HG02884 (cell line): ENCODE results near the gene MED15.

Experiments
- ATAC-seq: cut with Tn5 transposase; IDR thresholded peaks from one replicate; pipeline ENCODE4 v1.9.1; 2021; ENCODE audit warnings: mild to moderate bottlenecking, moderate library complexity; ENCODE audit not compliant: unreplicated experiment

MED15 gene

GRCh38 chr22:20509344-20510047 is 2.1 kb downstream of the MED15 start:
- ATAC-seq, result no peak

DNA sequence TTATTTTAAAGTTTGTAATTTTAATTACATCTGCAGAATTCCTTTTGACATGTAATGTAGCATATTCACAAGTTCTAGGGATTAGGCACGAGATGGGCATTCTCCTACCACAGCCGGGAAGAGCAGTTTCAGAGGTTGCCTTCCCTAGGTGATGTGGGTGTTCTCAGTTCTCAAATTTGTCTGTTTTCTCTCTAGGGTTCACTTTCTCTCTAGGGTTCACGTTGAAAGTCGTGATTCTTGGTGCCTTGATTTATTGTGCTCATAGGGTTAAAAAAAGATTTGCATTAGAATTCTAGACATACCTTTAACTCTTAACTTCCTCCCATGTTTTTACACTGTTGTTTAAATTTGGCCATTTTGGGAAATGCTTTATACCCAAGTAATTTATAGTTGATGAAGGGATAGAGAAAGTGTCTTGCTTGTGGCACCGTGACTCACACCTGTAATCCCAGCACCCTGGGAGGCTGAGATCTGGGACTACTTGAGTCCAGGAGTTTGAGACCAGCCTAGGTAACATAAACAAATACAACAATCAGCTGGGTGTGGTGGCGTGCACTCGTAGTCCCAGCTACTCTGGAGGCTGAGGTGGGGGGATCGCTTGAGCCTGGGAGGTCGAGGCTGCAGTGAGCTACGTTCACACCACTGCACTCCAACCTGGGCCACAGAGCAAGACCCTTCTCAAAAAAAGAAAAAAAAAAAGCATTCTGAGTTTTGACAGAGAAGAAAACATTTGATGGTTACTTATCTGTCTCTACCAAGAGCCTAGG is 3.6 kb downstream of the MED15 start:
- ATAC-seq, result no peak

DNA sequence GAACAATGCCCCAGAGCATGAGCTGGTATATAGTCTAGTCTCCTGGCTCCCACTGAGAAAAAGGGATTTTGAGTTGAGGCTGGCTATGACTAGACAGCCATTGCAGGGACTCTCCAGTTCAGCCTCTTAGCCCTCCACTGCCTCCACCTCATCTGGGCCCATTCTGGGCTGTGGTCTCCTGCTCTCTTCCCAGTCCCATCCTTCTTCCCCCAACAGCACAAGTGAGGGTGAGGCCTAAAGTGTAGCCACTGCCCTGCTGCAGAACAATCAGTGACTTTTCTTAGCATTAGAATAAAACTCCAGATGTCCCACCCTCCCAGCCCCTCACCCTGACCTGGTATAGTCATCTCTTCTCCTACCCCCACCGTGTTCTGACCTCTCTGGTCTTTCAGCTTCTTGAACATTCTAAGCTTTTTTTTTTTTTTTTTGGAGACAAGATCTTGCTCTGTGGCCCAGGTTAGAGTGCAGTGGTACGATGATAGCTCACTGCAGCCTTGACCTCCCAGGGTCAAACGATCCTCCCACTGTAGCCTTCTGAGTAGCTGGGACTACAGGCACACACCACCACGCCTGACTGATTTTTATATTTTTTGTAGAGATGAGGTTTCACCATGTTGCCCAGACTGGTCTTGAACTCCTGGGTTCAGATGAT is 4.3 kb downstream of the MED15 start:
- ATAC-seq, result no peak

DNA sequence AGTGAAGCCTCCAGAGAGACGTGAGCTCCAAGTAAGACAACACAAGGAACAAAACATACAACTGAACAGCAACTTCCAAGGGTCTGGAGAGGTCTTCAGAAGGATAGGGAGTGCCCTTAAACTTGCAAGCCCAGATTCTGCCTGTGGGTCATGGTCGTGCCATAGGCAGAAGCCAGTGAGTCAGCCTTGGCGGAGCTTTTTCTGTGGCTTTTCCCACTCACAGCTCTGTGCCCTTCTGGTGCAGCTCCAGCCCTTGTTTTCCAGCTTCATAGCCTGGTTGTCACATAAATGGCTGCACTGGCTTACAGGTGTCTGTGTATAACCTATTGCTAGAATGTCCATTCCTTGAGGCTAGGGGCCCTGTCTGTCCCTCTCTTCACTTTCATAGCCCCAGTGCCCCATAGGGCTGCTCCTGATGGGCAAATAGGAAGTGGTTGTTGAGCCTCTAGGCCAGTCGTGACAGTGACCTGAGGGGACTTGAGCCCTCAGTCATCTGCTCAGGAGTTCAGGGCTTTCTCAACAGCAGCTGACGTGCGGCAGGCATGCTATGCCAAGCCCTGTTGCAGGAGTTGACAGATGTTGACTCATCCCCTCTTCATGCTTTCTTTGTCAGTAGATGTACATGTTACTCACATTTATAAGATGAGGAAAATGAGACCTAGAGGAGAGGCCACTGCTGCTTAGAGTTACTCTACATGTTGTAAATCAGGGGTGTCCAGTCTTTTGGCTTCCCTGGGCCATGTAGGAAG is 7.4 kb downstream of the MED15 start:
- no peak for ATAC-seq

DNA sequence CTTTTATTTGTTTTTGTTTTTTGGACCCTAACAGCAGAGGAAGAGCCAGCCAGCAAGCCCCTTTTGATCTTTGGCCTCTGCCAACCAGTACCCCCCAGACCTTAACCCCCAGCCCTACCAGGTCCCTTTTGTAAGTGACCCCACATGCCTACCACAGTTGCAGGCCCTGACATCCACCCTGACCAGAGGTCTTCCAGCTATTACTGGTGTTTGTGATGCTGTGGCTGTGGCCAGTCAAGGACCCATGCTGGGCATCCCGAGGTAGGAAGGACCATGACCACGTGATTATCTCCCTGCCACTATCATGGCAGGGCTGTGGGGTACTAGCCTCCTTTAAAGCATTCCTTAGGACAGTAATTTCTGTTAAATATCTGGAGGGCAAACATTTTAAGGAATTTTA is 9.0 kb downstream of the MED15 start:
- no peak for ATAC-seq

GRCh38 chr22:20517422-20517821 is 10.0 kb downstream of the MED15 start:
- ATAC-seq, result no peak

DNA sequence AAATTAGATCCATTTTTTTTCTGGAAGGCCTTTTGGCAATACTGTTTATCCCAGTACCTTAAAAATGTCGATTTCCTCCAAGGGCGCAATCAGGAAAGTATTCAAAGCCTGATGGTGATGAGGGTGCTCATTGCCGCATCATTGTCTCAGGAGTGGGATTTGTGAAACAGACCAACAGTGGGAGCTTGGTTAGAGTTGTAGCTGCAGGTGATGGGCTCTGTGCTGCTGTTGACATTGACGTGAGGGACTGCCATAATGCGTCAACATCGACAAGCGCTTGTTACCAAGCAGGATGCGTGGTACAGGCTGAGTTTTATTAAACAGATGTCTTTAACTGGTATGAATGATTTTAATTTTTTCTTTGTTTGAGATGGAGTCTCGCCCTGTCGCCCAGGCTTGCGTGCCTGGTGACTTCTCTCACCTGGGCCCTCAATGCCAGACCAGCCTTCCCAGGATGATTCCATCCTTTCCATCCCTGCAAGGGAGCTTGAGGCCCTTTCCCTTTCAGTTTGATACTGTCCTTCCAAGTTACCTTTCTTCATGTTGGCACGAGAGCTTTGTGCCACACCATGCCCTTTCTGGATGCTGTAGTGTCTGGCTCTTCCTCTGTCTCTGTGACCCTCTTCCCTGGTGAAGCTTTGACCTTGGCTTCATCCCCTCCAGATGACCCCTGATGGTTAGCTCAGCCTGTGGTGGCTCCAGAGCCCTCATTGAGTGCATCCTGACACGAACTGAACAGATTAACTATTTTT is 10.6 kb downstream of the MED15 start:
- no peak for ATAC-seq

- ATAC-seq, result no peak
These were observed 12.1 kb downstream of the MED15 start for GRCh38 chr22:20519558-20519957.

DNA sequence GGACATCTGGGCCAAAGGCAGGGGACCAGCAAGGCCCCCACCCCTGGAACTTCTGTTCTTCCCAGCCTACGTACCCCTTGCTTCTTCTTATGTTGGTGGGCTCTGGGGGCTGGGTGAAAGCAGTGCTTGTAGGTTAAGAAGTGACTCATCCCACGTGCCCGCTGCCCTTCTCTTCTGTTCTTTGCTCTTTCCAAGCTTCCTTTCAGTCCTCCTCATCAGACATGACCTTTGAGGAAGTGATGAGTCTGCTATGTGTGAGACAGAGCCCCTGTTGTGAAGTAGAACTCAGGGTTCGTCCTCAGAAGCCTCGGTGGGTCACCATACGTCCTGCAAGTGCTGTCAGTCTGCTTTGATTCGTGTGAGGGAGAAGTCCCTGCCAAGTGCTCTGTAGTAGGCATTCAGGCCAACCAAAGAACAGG is 12.7 kb downstream of the MED15 start:
- ATAC-seq, result no peak

DNA sequence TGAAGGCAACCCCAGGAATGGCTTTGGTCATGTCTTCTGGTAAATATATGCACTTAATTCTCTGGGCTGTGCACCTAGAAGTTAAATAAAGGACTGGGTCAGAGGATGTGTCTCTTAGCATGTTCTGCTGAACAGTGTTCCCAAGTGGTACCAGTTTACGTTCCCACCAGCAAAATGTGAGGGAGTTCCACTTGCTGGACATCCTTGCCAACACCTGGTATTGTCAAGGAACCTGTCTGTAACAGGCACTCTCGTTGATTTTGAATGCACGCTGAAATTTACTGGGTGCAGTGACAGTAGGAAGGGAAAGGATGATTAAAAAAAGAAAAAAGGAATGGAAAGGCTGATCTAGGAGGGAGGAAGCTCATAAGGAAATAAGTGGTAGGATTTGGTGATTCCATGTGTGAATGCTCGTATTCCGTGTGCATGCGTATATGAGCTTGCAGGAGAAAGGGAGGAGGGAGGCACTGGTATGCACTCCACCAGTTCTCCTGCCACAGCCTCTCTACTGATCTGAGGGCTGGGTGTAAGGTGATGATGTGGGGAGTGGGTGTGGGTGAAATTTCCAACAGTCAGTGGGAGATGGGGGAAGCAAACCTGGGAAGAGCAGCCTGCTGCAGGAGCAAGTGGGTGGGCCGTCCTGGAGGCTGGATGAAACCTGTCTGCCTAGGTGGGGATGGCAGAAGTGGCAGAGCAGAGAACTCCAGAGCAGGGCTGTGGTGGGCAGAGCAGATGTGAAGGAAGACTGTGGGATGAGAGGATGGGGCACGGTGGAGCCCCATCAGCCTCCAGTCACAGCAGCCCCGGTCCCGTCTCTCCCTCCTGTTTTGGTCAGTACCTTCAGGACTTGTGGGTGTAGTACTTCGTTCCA is 15.0 kb downstream of the MED15 start:
- no peak for ATAC-seq

- no peak for ATAC-seq
These were observed 15.9 kb downstream of the MED15 start for GRCh38 chr22:20523086-20523983.

- ATAC-seq, result no peak
These were observed 16.6 kb downstream of the MED15 start for GRCh38 chr22:20524004-20524481.

DNA sequence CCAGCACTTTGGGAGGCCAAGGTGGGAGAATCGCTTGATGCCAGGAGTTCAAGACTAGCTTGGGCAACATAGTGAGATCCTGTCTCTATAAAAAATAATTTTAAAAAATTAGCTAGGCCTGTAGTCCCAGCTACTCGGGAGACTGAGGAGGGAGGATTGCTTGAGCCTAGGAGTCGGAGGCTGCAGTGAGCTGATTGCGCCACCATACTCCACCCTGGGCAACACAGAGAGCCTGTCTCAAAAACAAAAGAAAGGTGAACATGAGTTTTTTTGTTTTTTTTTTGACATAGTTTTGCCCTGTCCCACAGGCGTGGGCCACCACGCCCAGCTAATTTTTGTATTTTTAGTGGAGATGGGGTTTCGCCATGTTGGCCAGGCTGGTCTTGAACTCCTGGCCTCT is 17.6 kb downstream of the MED15 start:
- ATAC-seq, result no peak

GRCh38 chr22:20526305-20526627 is 18.9 kb downstream of the MED15 start:
- no peak for ATAC-seq

DNA sequence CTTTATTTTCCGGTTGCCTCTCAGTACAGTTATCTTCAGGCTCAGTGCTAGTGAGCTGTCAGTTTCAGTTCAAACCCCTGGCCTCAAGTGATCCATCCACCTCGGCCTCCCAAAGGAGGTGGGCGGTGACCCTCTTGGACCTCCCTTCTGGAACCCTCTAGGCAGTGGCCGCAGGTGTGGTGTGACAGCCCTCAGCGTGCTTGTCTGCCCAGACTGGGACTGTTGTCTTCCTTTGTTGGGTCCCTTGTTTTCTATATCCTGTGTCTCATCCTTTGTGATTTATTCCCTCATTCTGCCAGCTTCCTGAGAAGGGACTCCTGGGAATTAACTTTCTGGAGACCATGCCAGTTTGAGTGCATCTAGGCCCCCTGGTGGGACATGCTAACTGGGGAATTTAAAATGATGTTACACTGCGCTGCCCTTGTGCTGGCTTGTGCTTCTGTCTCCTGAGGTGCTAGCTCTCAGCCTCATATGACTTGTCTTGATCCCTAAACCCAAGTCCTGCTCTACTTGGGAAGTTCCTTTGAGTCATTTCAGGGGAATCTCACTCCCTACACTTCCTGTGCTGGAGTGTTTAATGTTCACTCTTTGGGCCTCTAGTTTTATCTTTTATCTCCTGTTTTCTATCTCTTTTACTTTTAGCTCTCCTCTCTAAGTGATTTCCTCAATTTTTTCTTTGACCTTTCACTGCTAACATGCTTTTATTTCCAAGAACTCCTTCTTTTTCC is 19.4 kb downstream of the MED15 start:
- no peak for ATAC-seq

- ATAC-seq, result no peak
These were observed 21.1 kb downstream of the MED15 start for GRCh38 chr22:20528405-20528978.

GRCh38 chr22:20530368-20531153 is 23.2 kb downstream of the MED15 start:
- ATAC-seq, result no peak
